C4-2B (cell line): Measurements from ENCODE around the gene GAK.

Experiments used
- ZFX ChIP-seq: fragments of 450-650 bp; IDR thresholded peaks from 2 replicates; pipeline ENCODE4 v1.6.1; 2017
- TF ChIP-seq, protein P1 (sequence below): fragments of 450-650 bp; conservative IDR thresholded peaks from 2 replicates; pipeline ENCODE4 v1.5.1; 2017; ENCODE audit warnings: mild to moderate bottlenecking

DNA sequence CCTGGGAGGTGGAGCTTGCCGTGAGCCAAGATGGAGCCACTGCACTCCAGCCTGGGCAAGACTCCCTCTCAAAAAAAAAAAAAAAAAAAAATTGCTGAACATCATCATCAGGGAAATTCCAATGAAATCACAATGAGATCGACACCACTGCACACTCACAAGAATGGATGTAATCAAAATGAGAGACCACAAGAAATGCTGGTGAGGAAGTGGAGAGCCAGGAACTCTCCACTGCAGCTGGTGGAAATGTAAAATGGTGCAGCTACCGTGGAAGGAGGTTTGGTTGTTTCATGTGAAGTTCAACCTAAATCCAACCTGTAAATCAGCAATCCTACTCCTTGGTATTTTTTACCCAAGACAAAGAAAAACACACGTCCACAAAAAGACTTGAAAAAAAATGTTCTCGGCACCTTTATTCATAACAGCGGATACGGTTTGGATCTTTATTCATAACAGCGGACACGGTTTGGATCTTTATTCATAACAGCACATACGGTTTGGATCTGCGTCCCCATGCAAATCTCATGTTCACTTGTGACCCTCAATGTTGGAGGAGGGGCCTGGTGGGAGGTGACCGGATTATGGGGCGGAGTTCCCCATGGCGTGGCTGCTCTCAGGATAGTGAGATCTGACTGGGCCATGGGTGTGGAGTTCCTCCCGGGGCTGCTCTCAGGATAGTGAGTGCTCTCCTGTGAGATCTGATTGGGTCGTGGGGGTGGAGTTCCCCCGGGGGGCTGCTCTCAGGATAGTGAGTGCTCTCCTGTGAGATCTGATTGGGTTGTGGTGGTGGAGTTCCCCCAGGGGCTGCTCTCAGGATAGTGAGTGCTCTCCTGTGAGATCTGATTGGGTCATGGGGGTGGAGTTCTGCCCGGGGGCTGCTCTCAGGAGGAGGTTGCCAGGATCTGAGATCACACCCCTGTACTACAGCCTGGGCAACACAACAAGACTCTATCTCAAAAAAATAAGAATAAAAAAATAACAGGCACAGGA lies 7.7 kb downstream of the GAK start:
- TF ChIP-seq, protein P1, sequence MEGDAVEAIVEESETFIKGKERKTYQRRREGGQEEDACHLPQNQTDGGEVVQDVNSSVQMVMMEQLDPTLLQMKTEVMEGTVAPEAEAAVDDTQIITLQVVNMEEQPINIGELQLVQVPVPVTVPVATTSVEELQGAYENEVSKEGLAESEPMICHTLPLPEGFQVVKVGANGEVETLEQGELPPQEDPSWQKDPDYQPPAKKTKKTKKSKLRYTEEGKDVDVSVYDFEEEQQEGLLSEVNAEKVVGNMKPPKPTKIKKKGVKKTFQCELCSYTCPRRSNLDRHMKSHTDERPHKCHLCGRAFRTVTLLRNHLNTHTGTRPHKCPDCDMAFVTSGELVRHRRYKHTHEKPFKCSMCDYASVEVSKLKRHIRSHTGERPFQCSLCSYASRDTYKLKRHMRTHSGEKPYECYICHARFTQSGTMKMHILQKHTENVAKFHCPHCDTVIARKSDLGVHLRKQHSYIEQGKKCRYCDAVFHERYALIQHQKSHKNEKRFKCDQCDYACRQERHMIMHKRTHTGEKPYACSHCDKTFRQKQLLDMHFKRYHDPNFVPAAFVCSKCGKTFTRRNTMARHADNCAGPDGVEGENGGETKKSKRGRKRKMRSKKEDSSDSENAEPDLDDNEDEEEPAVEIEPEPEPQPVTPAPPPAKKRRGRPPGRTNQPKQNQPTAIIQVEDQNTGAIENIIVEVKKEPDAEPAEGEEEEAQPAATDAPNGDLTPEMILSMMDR, result no peak
- no peak for TF ChIP-seq ZFX
